Fibroblast of pulmonary artery (primary cell): ENCODE results near the gene MINDY3.

ENCODE experiments used
- DNase-seq: peaks from one replicate; pipeline ENCODE4 v3.0.0-alpha.2; 2010; ENCODE audit warnings: low read depth
- H3K4me3 ChIP-seq: replicated peaks from 2 replicates; pipeline ENCODE4 v1.5.1; 2011; ENCODE audit warnings: low read depth, mild to moderate bottlenecking, control low read depth, low read length, moderate library complexity
- TF ChIP-seq, protein P1 (sequence below): IDR thresholded peaks from 2 replicates; pipeline ENCODE4 v1.5.1; 2011; ENCODE audit warnings: mild to moderate bottlenecking, control low read depth, low read length, inconsistent platforms; ENCODE audit errors: missing control alignments

MINDY3 gene

GRCh38 chr10:15822131-15822530 lies 38.2 kb downstream of the MINDY3 start:
- H3K4me3 ChIP-seq, result no peak overlapping the region
- DNase-seq, result no peak
- TF ChIP-seq, protein P1, sequence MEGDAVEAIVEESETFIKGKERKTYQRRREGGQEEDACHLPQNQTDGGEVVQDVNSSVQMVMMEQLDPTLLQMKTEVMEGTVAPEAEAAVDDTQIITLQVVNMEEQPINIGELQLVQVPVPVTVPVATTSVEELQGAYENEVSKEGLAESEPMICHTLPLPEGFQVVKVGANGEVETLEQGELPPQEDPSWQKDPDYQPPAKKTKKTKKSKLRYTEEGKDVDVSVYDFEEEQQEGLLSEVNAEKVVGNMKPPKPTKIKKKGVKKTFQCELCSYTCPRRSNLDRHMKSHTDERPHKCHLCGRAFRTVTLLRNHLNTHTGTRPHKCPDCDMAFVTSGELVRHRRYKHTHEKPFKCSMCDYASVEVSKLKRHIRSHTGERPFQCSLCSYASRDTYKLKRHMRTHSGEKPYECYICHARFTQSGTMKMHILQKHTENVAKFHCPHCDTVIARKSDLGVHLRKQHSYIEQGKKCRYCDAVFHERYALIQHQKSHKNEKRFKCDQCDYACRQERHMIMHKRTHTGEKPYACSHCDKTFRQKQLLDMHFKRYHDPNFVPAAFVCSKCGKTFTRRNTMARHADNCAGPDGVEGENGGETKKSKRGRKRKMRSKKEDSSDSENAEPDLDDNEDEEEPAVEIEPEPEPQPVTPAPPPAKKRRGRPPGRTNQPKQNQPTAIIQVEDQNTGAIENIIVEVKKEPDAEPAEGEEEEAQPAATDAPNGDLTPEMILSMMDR, result no peak

- DNase-seq, result no peak
- H3K4me3 ChIP-seq, result no peak overlapping the region
- TF ChIP-seq, protein P1, result no peak
These were observed 39.1 kb downstream of the MINDY3 start for GRCh38 chr10:15821046-15821683.

DNA sequence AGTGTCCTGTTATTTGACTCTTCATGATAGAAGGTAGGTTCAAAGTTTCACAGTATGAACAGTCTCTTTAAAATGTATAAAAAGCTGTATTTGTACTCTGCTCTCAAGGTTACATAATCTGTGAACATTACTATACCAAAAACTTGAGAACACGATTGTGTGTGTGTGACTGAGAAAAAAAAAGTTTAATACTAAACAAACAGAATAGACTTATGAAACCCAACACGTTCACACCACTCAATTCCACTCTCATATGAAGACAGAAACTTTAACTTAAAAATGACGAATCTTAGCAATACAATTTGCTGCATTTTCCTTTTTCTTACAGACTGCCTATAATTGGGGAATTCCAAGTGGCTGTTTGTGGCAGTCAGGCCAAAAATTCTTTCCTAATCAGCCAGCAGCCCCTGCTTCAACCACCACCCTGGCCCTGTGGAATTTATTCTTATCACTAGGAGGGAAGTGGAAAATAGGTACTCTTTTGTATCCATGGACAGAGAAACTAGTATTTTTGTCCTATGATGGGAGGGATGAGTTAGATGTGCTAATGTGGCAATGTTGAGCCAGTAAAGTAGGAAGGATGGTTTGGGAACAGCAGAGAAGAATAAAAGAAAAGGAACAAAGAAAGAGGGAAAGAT lies 42.8 kb downstream of the MINDY3 start:
- H3K4me3 ChIP-seq, result no peak overlapping the region
- TF ChIP-seq, protein P1, result no peak
- peak; percentile 46 for DNase-seq

- DNase-seq, result no peak
- H3K4me3 ChIP-seq, result no peak overlapping the region
- TF ChIP-seq, protein P1, result no peak
These were observed 44.9 kb downstream of the MINDY3 start for GRCh38 chr10:15815242-15815885.

- TF ChIP-seq, protein P1, result no peak
- DNase-seq, result no peak
These were observed 45.7 kb downstream of the MINDY3 start for GRCh38 chr10:15814565-15814964.

DNA sequence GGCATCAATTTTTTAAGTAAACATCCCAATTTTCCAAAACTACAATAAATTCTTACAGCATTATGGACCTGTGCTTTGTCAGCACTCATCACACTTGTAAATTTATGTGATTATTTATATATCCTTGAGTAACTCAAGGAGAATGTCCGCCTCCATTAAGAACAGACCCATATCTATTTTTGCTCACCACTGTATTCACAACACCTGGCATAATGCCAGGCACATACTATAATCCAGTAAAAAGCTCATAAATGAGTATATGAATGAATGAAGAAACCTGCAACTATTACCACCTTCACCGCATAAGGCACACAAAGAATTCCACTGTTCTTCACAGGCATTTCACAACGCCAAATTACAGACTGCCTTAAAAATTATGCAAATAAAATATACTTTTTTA lies 46.9 kb downstream of the MINDY3 start:
- TF ChIP-seq, protein P1, result no peak
- DNase-seq, result peak; percentile 51
- no peak overlapping the region for H3K4me3 ChIP-seq

More at GRCh38 chr10:15814565-15814964, 45.7 kb downstream of the MINDY3 start:
- no peak overlapping the region for H3K4me3 ChIP-seq
